ENCODE results near the gene KRT26.

The KRT26 gene

DNA sequence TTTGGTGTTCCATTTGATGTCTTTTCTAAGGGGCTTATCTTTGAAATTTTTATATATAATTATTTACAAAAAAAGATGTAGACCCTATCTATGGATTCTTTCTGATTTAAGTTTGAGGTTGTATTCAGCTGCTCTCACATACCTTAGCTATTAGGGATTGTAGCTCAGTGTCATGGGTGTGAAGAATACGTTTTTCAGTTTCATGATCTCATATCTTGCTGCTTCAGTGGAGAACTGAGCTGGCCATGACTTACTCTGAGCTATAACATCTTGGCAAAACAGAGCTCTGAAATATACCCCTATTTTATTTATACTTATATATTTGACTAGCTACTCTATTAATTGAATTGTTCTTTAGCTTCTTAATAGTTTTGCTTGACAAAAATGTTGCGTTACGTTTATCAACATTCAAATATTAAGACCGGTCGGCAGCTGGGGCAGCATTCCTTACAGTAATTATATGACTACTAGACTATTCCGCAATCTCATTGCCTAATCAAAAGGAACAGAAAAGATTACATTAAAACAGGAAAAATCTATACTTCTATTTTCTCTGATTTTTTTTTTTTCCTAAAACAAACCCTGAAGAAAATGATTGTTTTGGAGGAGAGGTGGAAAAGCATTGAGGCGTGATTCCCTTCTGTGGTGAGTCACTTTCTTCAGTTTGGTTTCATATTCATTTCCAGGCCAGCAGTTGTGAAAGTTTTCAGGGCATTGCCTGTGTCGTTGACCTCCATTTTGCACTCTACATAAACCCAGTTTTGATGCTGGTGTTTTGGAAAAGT, 44.4 kb downstream of the KRT26 start:
- no peak for DNase-seq (ENCODE audit: low spot score)

GRCh38 chr17:40726919-40727318, 45.1 kb downstream of the KRT26 start:
- peak; percentile 4 for DNase-seq (ENCODE audit: low spot score)

DNA sequence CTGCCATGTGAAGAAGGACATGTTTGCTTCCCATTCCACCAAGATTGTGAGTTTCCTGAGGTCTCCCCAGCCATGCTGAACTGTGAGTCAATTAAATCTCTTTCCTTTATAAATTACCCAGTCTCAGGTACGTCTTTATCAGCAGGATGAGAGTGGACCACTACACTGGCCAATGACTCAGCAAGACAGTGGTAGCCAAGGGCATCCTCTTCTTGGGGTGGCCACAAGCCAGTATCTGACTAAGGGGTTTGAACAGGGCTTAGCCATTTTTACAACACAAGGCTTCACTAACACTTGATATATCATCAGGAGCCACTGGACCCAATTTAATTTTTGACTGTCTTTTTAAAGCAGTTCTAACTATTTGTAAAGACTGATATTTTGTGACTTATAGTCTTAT, 47.3 kb downstream of the KRT26 start:
- no peak for DNase-seq (ENCODE audit: low spot score)

GRCh38 chr17:40722241-40722640, 49.8 kb downstream of the KRT26 start:
- no peak for DNase-seq (ENCODE audit: low spot score)

DNA sequence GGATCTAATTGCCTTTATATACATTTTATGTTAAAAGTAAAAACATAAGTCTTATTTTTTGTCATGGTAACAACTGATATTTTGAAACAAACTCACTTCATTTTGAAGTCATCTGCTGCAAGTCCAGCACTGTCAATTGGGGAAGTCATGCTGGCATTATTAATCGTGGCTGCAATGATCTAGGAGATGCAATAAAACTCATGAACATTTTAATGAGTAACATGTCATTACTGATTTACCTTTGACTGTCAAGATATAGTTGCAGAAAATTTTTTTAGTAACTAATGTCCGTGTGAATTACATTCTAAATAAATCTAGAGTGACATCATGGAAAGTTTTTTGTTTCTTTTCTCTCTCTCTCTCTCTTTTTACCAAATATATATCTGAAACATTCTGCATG, 51.1 kb downstream of the KRT26 start:
- DNase-seq (ENCODE audit: low spot score): no peak

DNA sequence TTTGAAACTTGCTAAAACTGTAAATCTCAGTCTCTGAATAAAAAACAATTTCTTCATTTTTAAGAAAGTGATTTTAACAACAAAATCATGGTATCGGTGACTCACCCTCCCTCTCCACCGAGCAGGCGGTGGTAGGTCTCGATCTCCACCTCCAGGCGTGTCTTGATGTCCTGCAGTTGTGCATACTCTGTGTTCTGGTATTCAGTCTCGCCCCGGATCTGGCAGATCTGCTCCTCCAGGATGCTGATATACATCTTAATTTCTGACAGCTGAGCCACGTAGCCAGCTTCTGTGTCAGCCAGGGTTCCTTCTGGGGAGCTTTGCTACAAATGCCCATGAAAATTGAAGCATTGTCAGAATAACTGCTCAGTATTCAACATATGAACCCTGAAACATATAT, 53.1 kb downstream of the KRT26 start:
- DNase-seq (ENCODE audit: low spot score): no peak

GRCh38 chr17:40717776-40718175, 54.2 kb downstream of the KRT26 start:
- no peak for DNase-seq (ENCODE audit: low spot score)
